Stomach (tissue), 9 donors: ENCODE results near the gene PRRT4. TPM values are rescaled to one million over a fixed set of nuclear protein-coding genes. Genes with fewer than 3 reads are reported as not detected.
A peak's percentile ranks its signal among the peaks of the same experiment; 100 is the strongest.

ENCODE experiments used
- DNase-seq, 2 donors: peaks; one replicate each; pipeline versions ENCODE4 v3.0.0 to v3.0.0-alpha.2; 2013 to 2019
- H3K27ac ChIP-seq, 5 donors: fragments of 200-600 bp in 4 of 5; sonication (generic) in 4 of 5; one replicate each; pipeline ENCODE4 v1.5.1; 2013 to 2019; ENCODE audit warnings: mild to moderate bottlenecking in 1 of 5, moderate library complexity in 1 of 5
- H3K27me3 ChIP-seq, 3 donors: fragments of 200-600 bp; sonication (generic); one replicate each; pipeline ENCODE4 v1.5.1; 2017 to 2019; ENCODE audit warnings: mixed run types in 1 of 3
- H3K36me3 ChIP-seq, 4 donors: fragments of 200-600 bp; sonication (generic); 1 replicate in 3 of 4; 2 replicates in 1 of 4; pipeline ENCODE4 v1.5.1; 2016 to 2019
- H3K4me1 ChIP-seq, 4 donors: fragments of 200-600 bp; sonication (generic); one replicate each; pipeline ENCODE4 v1.5.1; 2016 to 2019
- H3K4me3 ChIP-seq, 4 donors: fragments of 200-600 bp; sonication (generic) in 3 of 4; one replicate each; pipeline ENCODE4 v1.5.1; 2016 to 2019; ENCODE audit warnings: mild to moderate bottlenecking in 1 of 4
- H3K9me3 ChIP-seq, 4 donors: fragments of 200-600 bp; sonication (generic); one replicate each; pipeline ENCODE4 v1.5.1; 2016 to 2019
- EP300 ChIP-seq: sonication (generic); formaldehyde crosslinking; IDR thresholded peaks from one replicate; pipeline ENCODE4 v1.6.1; 2017; ENCODE audit warnings: antibody characterized with exemption
- POLR2A ChIP-seq, 4 donors: fragments of 450-650 bp; IDR thresholded peaks; one replicate each; pipeline ENCODE4 v1.6.1; 2016; ENCODE audit warnings: antibody characterized with exemption in 4 of 4, control low read depth in 2 of 4, mild to moderate bottlenecking in 1 of 4, moderate library complexity in 1 of 4
- POLR2AphosphoS5 ChIP-seq, 3 donors: sonication (generic); formaldehyde crosslinking; IDR thresholded peaks; one replicate each; pipeline ENCODE4 v1.6.1; 2016; ENCODE audit warnings: antibody characterized with exemption in 3 of 3
- WGBS, 5 donors: extraction: QIAGEN DNeasy Blood & Tissue Kit in 3 of 5; methylation state at CpG; one replicate each; pipeline versions ENCODE4 v1.1.5 to v1.1.7; 2013 to 2018; 5-methylcytosine and 5-hydroxymethylcytosine counted together
- intact Hi-C: fragments of 100-400 bp; cut with DNase I; formaldehyde crosslinking; loops from one replicate; pipeline ENCODE4 v1.15.1; 2023; ENCODE audit warnings: low total_unique reads
- polyA plus RNA-seq, 3 donors: library from polyadenylated mRNA; stranded (reverse); fragments of 200-250 nt; gene quantifications; one replicate each; pipeline ENCODE4 v1.2.3, GENCODE V29; 2013
- total RNA-seq, 5 donors: library from RNA; depleted of rRNA; stranded (reverse); fragments of >200 nt; gene quantifications; one replicate each; pipeline versions ENCODE4 v1.1.0 to v1.2.3, GENCODE V29; 2014 to 2016
- TF ChIP-seq, protein P1 (sequence below), 7 experiments: fragments of 450-650 bp in 4 of 7; fragments of 200-600 bp in 3 of 7; sonication (generic) in 3 of 7; IDR thresholded peaks; one replicate each; pipeline ENCODE4 v1.5.1; 2016 to 2019; ENCODE audit warnings: antibody characterized with exemption in 7 of 7, control low read depth in 2 of 7, mild to moderate bottlenecking in 1 of 7
- donor health status: healthy with polysubstance abuse.
- donor health status: Bipolar disorder and iron deficiency.
- donor health status: healthy.

The PRRT4 gene
- total and polyA plus RNA-seq, 8 donors, result 0.12 to 1.2 TPM; not detected in 6

DNA sequence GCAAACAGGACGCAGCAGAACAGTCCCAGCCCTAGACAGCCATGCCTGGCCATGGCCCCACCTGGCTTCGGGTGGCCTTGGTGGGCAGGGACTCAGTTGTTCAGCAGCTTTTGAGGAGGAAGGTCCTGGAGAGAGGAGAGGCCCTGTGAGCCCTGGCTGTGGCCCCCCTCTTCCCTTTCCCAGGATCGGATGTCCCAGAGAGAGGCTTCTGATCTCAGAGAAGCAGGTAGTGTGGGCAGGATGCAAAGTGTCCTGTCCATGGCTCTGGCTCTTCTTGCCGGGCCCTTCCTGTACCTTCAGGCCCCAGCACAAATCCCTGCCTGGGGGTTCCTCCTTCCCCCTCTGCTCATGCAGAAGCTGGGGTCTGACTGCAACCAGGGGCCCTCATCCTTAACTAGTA lies 1.6 kb downstream of the PRRT4 start:
- TF ChIP-seq POLR2A (IDR thresholded peaks at IDR 0.05) (no peak), POLR2AphosphoS5 (IDR thresholded peaks at IDR 0.05) (no peak), EP300 (no peak)
- TF ChIP-seq, protein P1, sequence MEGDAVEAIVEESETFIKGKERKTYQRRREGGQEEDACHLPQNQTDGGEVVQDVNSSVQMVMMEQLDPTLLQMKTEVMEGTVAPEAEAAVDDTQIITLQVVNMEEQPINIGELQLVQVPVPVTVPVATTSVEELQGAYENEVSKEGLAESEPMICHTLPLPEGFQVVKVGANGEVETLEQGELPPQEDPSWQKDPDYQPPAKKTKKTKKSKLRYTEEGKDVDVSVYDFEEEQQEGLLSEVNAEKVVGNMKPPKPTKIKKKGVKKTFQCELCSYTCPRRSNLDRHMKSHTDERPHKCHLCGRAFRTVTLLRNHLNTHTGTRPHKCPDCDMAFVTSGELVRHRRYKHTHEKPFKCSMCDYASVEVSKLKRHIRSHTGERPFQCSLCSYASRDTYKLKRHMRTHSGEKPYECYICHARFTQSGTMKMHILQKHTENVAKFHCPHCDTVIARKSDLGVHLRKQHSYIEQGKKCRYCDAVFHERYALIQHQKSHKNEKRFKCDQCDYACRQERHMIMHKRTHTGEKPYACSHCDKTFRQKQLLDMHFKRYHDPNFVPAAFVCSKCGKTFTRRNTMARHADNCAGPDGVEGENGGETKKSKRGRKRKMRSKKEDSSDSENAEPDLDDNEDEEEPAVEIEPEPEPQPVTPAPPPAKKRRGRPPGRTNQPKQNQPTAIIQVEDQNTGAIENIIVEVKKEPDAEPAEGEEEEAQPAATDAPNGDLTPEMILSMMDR (IDR thresholded peaks at IDR 0.05), result no peak
- Histone ChIP-seq H3K27me3 (peaks cover 0 to 57% (median 18%) of the 10 kb centered on the region in 3 donors), H3K36me3 (no peaks in the 10 kb centered on the region), H3K4me1 (peaks cover 11 to 30% (median 20%) of the 10 kb centered on the region in 4 donors), H3K9me3 (no peaks in the 10 kb centered on the region), H3K4me3 (no peak overlapping the region), H3K27ac (peak overlapping the region in 2 of 5 donors; percentile 30 to 68)
- DNase-seq, result no peak
- intact Hi-C loops, result no loop called here
- 76 to 90% (median 84%) methylated on average over 2 to 4 of the region's 4 CpGs for WGBS, 5 donors

- intact Hi-C loops, result no loop called here
- TF ChIP-seq POLR2AphosphoS5 (IDR thresholded peaks at IDR 0.05), result no peak
- TF ChIP-seq, protein P1 (IDR thresholded peaks at IDR 0.05), result no peak
- TF ChIP-seq POLR2A (IDR thresholded peaks at IDR 0.05), result no peak
- no peak for TF ChIP-seq EP300
- no peaks in the 10 kb centered on the region for H3K9me3 ChIP-seq
- peaks cover 11 to 30% (median 20%) of the 10 kb centered on the region in 4 donors for H3K4me1 ChIP-seq
- 92 to 99% (median 94%) methylated on average over 7 to 12 of the region's 12 CpGs; no CpG with 5 or more reads in 1 of the 5 donors for WGBS, 5 donors
- H3K27me3 ChIP-seq, result peaks cover 0 to 59% (median 18%) of the 10 kb centered on the region in 3 donors
- DNase-seq, result no peak
- H3K4me3 ChIP-seq, result no peak overlapping the region
- H3K36me3 ChIP-seq, result no peaks in the 10 kb centered on the region
- peak overlapping the region in 1 of 5 donors; percentile 68 for H3K27ac ChIP-seq
Observed at GRCh38 chr7:128359336-128359735, 2.2 kb downstream of the PRRT4 start.

DNA sequence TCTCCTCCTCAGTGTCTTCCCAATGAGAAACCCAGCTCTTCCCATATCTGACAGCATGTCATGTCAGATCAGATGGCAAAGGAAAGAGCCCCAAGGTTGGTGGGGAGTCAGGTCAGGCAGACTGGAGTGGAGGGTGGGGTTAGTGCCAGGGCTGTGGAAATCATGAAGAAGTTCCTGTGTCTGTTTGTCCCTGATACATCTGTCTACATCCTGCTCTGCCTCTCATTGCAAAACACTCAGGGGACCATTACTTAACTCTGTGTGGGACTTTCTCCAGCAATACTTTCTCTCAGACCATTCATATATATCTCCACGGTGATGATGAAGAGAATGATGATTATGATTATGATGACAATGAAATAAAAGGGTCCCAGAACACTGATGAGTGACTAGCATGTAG lies 3.3 kb downstream of the PRRT4 start:
- no peak for DNase-seq
- H3K4me3 ChIP-seq, result no peak overlapping the region
- WGBS, 5 donors, result 72 to 83% (median 77%) methylated on average over 1 of the region's 1 CpG
- no peak overlapping the region for H3K27ac ChIP-seq
- H3K4me1 ChIP-seq, result peaks cover 11 to 30% (median 20%) of the 10 kb centered on the region in 4 donors
- TF ChIP-seq EP300 (no peak), POLR2A (IDR thresholded peaks at IDR 0.05) (no peak), POLR2AphosphoS5 (IDR thresholded peaks at IDR 0.05) (no peak)
- TF ChIP-seq, protein P1 (IDR thresholded peaks at IDR 0.05), result no peak
- H3K27me3 ChIP-seq, result peaks cover 0 to 59% (median 26%) of the 10 kb centered on the region in 3 donors
- H3K36me3 ChIP-seq, result no peaks in the 10 kb centered on the region
- no peaks in the 10 kb centered on the region for H3K9me3 ChIP-seq
- intact Hi-C loops, result no loop called here

GRCh38 chr7:128357217-128357613 lies 4.3 kb downstream of the PRRT4 start:
- Histone ChIP-seq H3K36me3 (no peaks in the 10 kb centered on the region), H3K4me3 (no peak overlapping the region), H3K9me3 (no peaks in the 10 kb centered on the region), H3K4me1 (peaks cover 11 to 31% (median 23%) of the 10 kb centered on the region in 4 donors), H3K27ac (no peak overlapping the region), H3K27me3 (peaks cover 0 to 60% (median 30%) of the 10 kb centered on the region in 3 donors)
- peak in 1 of 2 donors; percentile 28 for DNase-seq
- 48 to 77% (median 67%) methylated on average over 6 of the region's 6 CpGs for WGBS, 5 donors
- TF ChIP-seq, protein P1 (IDR thresholded peaks at IDR 0.05), result no peak
- no peak for TF ChIP-seq EP300
- TF ChIP-seq POLR2AphosphoS5 (IDR thresholded peaks at IDR 0.05), result no peak
- intact Hi-C loops, result no loop called here
